ENCODE data around the gene SDR9C7. TPM values are rescaled to one million over a fixed set of nuclear protein-coding genes. Genes with fewer than 3 reads are reported as not detected.

SDR9C7 gene
- total and polyA plus RNA-seq, 2 of the 8 experiments (the other 6 are each of a cell fraction or from before 2014, with no cell fraction given) = 0.11 TPM; not detected in 1

DNA sequence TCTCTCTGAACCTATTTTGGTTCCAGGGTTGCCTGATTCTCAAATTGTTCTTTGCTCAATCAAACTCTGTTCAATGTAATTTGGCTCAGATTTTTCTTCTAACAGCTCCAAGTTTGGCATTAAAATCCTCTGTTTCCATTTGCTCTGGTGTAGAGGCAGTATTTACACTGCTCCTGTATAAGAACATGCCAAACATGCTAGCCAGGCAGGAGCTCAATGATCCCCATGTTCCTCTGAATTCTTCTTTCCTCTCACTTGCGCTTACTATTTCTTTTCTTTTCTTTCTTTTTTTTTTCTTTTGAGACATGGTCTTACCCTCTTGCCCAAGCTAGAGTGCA, 17.2 kb downstream of the SDR9C7 start (continued):
- no peak for TF ChIP-seq KDM5A (IDR thresholded peaks at IDR 0.05; ENCODE audit: low read length)

Data from H1 (cell line).